ENCODE results near the gene OTULIN. TPM values are rescaled to one million over a fixed set of nuclear protein-coding genes. Genes with fewer than 3 reads are reported as not detected.

The OTULIN gene
- total and polyA plus RNA-seq, 2 of the 4 experiments (the other 2 are of a cell fraction): 6.9 to 19.5 TPM

DNA sequence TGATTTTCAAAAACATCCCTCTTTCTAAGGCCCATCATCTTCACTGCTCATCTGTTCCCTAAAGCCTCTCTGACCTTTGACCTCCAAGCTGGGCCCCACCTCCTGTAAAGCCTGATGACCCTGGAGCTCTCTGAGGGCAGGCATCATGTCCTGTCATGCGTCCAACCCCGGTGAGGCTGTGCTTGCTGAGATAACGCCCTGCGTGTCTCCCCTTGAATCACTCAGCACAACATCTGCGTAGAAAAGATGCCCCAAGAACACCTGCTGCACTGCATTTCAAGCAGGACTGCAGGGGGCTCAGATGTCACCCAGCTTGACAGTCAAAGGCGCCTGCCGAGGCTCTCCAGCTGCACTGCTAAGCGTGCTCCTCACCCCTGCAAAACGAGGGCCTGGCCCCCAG, 78.0 kb downstream of the OTULIN start:
- Histone ChIP-seq H3K27ac (ENCODE audit: insufficient read depth, low read length) (no peak overlapping the region), H4K20me1 (ENCODE audit: insufficient read depth, low read length) (peaks cover 4% of the 10 kb centered on the region; the same call in 1 of the 2 replicates), H2BK20ac (ENCODE audit: low read depth, low read length) (no peak overlapping the region), H3K9me3 (ENCODE audit: control insufficient read depth, insufficient read depth, low read length) (no peaks in the 10 kb centered on the region), H3K4me2 (ENCODE audit: low read depth, low read length) (no peak overlapping the region), H3K18ac (ENCODE audit: low read depth, low read length) (no peak overlapping the region), H3K4me1 (ENCODE audit: control insufficient read depth, insufficient read depth, low read length) (peaks cover 5% of the 10 kb centered on the region), H3K4ac (ENCODE audit: low read depth, low read length) (no peak overlapping the region), H2BK5ac (ENCODE audit: low read depth, low read length, poor library complexity, severe bottlenecking) (no peak overlapping the region), H3K56ac (ENCODE audit: extremely low read depth, insufficient read depth, low read length) (no peak overlapping the region), H3K36me3 (ENCODE audit: control insufficient read depth, insufficient read depth, low read length) (no peaks in the 10 kb centered on the region; the same call in 1 of the 2 replicates), H4K91ac (ENCODE audit: insufficient read depth, low read depth, low read length) (no peak overlapping the region), H2BK15ac (ENCODE audit: low read depth, low read length) (no peak overlapping the region), H3K14ac (replicated peaks; ENCODE audit: low read depth, low read length) (no peak overlapping the region), H2BK120ac (ENCODE audit: low read depth, low read length) (no peak overlapping the region), H2AK9ac (replicated peaks; ENCODE audit: low read depth, low read length, poor library complexity) (no peak overlapping the region), H3K4me3 (ENCODE audit: insufficient read depth, low read depth, low read length) (no peak overlapping the region), H3K79me1 (ENCODE audit: low read depth in 1 of 2, low read length in 2 of 2) (no peaks in the 10 kb centered on the region), H2AK5ac (ENCODE audit: low read depth, low read length) (no peak overlapping the region), H4K8ac (ENCODE audit: low read depth in 2 of 2, low read length in 2 of 2) (no peak overlapping the region), H2AFZ (replicated peaks; ENCODE audit: low read length, poor library complexity) (no peak overlapping the region), H4K5ac (ENCODE audit: low read depth, low read length) (no peak overlapping the region), H3K9me1 (ENCODE audit: insufficient read depth, low read length) (peaks cover 10% of the 10 kb centered on the region), H3K27me3 (ENCODE audit: control insufficient read depth, insufficient read depth, low read length) (no peaks in the 10 kb centered on the region), H3K9ac (ENCODE audit: low read depth, low read length) (no peak overlapping the region), H3K23ac (ENCODE audit: low read depth, low read length) (no peak overlapping the region)
- dilution Hi-C loops (cut with HindIII; ENCODE audit: low sequenced_read_pairs, unreplicated experiment): no loop called here
- in situ Hi-C loops (cut with MboI; ENCODE audit: low sequenced_read_pairs): no loop called here
- TF ChIP-seq, protein P1, sequence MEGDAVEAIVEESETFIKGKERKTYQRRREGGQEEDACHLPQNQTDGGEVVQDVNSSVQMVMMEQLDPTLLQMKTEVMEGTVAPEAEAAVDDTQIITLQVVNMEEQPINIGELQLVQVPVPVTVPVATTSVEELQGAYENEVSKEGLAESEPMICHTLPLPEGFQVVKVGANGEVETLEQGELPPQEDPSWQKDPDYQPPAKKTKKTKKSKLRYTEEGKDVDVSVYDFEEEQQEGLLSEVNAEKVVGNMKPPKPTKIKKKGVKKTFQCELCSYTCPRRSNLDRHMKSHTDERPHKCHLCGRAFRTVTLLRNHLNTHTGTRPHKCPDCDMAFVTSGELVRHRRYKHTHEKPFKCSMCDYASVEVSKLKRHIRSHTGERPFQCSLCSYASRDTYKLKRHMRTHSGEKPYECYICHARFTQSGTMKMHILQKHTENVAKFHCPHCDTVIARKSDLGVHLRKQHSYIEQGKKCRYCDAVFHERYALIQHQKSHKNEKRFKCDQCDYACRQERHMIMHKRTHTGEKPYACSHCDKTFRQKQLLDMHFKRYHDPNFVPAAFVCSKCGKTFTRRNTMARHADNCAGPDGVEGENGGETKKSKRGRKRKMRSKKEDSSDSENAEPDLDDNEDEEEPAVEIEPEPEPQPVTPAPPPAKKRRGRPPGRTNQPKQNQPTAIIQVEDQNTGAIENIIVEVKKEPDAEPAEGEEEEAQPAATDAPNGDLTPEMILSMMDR (conservative IDR thresholded peaks at IDR 0.05; ENCODE audit: low read depth, low read length): no peak
- TF ChIP-seq RCOR1 (IDR thresholded peaks at IDR 0.05; ENCODE audit: insufficient replicate concordance, low read length): no peak
- no peak for TF ChIP-seq CHD1 (IDR thresholded peaks at IDR 0.05; ENCODE audit: low read depth, low read length)
- TF ChIP-seq POLR2A (IDR thresholded peaks at IDR 0.05; ENCODE audit: low read depth, low read length): no peak
- TF ChIP-seq NFE2L2 (IDR thresholded peaks at IDR 0.05; ENCODE audit: low read depth, low read length): no peak
- no peak for TF ChIP-seq FOS (IDR thresholded peaks at IDR 0.05; ENCODE audit: low read depth, low read length)
- no peak for TF ChIP-seq BHLHE40 (IDR thresholded peaks at IDR 0.05; ENCODE audit: low read depth, low read length)
- no peak for TF ChIP-seq MAFK (IDR thresholded peaks at IDR 0.05; ENCODE audit: low read depth, low read length)
- TF ChIP-seq RAD21 (IDR thresholded peaks at IDR 0.05; ENCODE audit: low read length): no peak
- TF ChIP-seq CEBPB (IDR thresholded peaks at IDR 0.05; ENCODE audit: low read depth, low read length): no peak
- TF ChIP-seq SMC3 (IDR thresholded peaks at IDR 0.05; ENCODE audit: low read depth, low read length): no peak
- no peak for TF ChIP-seq RFX5 (IDR thresholded peaks at IDR 0.05; ENCODE audit: low read depth, low read length)
- intact Hi-C loops (cut with micrococcal nuclease): loop anchor here (5.0 kb wide), 1 partner anchor 130 kb away; the partner anchor contains the start of gene ANKH
- ChIA-PET POLR2A (ENCODE audit: unreplicated experiment) (no interaction called here), CTCF (no interaction called here)
- no TSS peak for BruUV-seq (replicated peaks)
- ATAC-seq (ENCODE audit: low read depth) (no peak), DNase-seq (no peak)
- 85% methylated on average over 4 of the region's 9 CpGs; no CpG with 5 or more reads in 1 of the 2 experiments for WGBS, 2 experiments (ENCODE audit: extremely low coverage in 2 of 2, insufficient read length in 1 of 2)

Data from IMR-90 (cell line).